ENCODE data around the gene SUPT20H. TPM values are rescaled to one million over a fixed set of nuclear protein-coding genes. Genes with fewer than 3 reads are reported as not detected.

SUPT20H gene
- total and polyA plus RNA-seq, 2 of the 4 experiments (the other 2 are of a cell fraction) = 46.6 to 55.1 TPM

GRCh38 chr13:37087486-37087885 lies 28.0 kb upstream of the SUPT20H start:
- ATAC-seq (ENCODE audit: low read depth) = no peak

More at GRCh38 chr13:37087486-37087885, 28.0 kb upstream of the SUPT20H start:
- intact Hi-C loops (cut with micrococcal nuclease) (no loop called here), in situ Hi-C loops (cut with MboI; ENCODE audit: low sequenced_read_pairs) (loop anchor here (25.0 kb wide), 2 partner anchors 950 to 1125 kb away; no protein-coding TSS in a partner anchor), dilution Hi-C loops (cut with HindIII; ENCODE audit: low sequenced_read_pairs, unreplicated experiment) (no loop called here)
- Histone ChIP-seq H4K8ac (ENCODE audit: low read depth in 2 of 2, low read length in 2 of 2) (no peak overlapping the region), H2AK9ac (replicated peaks; ENCODE audit: low read depth, low read length, poor library complexity) (no peak overlapping the region), H3K23ac (ENCODE audit: low read depth, low read length) (no peak overlapping the region), H2BK120ac (ENCODE audit: low read depth, low read length) (no peak overlapping the region), H3K79me1 (ENCODE audit: low read depth in 1 of 2, low read length in 2 of 2) (no peaks in the 10 kb centered on the region), H3K4me2 (ENCODE audit: low read depth, low read length) (no peak overlapping the region), H3K9me3 (ENCODE audit: control insufficient read depth, insufficient read depth, low read length) (no peaks in the 10 kb centered on the region), H3K27me3 (ENCODE audit: control insufficient read depth, insufficient read depth, low read length) (peaks cover 4% of the 10 kb centered on the region), H4K5ac (ENCODE audit: low read depth, low read length) (no peak overlapping the region), H2BK15ac (ENCODE audit: low read depth, low read length) (no peak overlapping the region), H2BK5ac (ENCODE audit: low read depth, low read length, poor library complexity, severe bottlenecking) (no peak overlapping the region), H3K4me1 (ENCODE audit: control insufficient read depth, insufficient read depth, low read length) (no peaks in the 10 kb centered on the region), H4K91ac (ENCODE audit: insufficient read depth, low read depth, low read length) (no peak overlapping the region), H3K56ac (ENCODE audit: extremely low read depth, insufficient read depth, low read length) (no peak overlapping the region), H3K27ac (ENCODE audit: insufficient read depth, low read length) (no peak overlapping the region), H3K9me1 (ENCODE audit: insufficient read depth, low read length) (no peaks in the 10 kb centered on the region), H2AFZ (replicated peaks; ENCODE audit: low read length, poor library complexity) (no peak overlapping the region), H2BK20ac (ENCODE audit: low read depth, low read length) (no peak overlapping the region), H3K9ac (ENCODE audit: low read depth, low read length) (no peak overlapping the region), H3K14ac (replicated peaks; ENCODE audit: low read depth, low read length) (no peak overlapping the region), H3K4me3 (ENCODE audit: insufficient read depth, low read depth, low read length) (no peak overlapping the region), H3K18ac (ENCODE audit: low read depth, low read length) (no peak overlapping the region), H4K20me1 (ENCODE audit: insufficient read depth, low read length) (no peaks in the 10 kb centered on the region), H3K4ac (ENCODE audit: low read depth, low read length) (no peak overlapping the region), H3K36me3 (ENCODE audit: control insufficient read depth, insufficient read depth, low read length) (no peaks in the 10 kb centered on the region), H2AK5ac (ENCODE audit: low read depth, low read length) (no peak overlapping the region)
- ChIA-PET POLR2A (ENCODE audit: unreplicated experiment) (no interaction called here), CTCF (no interaction called here)
- DNase-seq = no peak
- no TSS peak for BruUV-seq (replicated peaks)
- no CpG with 5 or more reads among the region's 2 CpGs for WGBS, 2 experiments (ENCODE audit: extremely low coverage in 2 of 2, insufficient read length in 1 of 2)
- TF ChIP-seq MAZ (IDR thresholded peaks at IDR 0.05; ENCODE audit: borderline replicate concordance, low read depth, low read length) (no peak), CHD1 (IDR thresholded peaks at IDR 0.05; ENCODE audit: low read depth, low read length) (no peak), CEBPB (IDR thresholded peaks at IDR 0.05; ENCODE audit: low read depth, low read length) (no peak), BHLHE40 (IDR thresholded peaks at IDR 0.05; ENCODE audit: low read depth, low read length) (no peak), CTCF (conservative IDR thresholded peaks at IDR 0.05; ENCODE audit: low read depth, low read length) (no peak), MAFK (IDR thresholded peaks at IDR 0.05; ENCODE audit: low read depth, low read length) (no peak), ELK1 (IDR thresholded peaks at IDR 0.05; ENCODE audit: borderline replicate concordance, low read depth, low read length) (no peak), RCOR1 (IDR thresholded peaks at IDR 0.05; ENCODE audit: insufficient replicate concordance, low read length) (no peak), POLR2A (IDR thresholded peaks at IDR 0.05; ENCODE audit: low read depth, low read length) (no peak), NFE2L2 (IDR thresholded peaks at IDR 0.05; ENCODE audit: low read depth, low read length) (no peak), RAD21 (IDR thresholded peaks at IDR 0.05; ENCODE audit: low read length) (no peak), MXI1 (IDR thresholded peaks at IDR 0.05; ENCODE audit: borderline replicate concordance, low read depth, low read length) (no peak)

Measured in IMR-90 (cell line).